PC-3 (cell line): ENCODE results near the gene BID. TPM values are rescaled to one million over a fixed set of nuclear protein-coding genes. Genes with fewer than 3 reads are reported as not detected.

ENCODE experiments used
- ATAC-seq: fragments of 200-7000 bp; cut with Tn5 transposase; 2 replicates; pipeline ENCODE4 v1.9.1; 2020; ENCODE audit warnings: mild to moderate bottlenecking, moderate library complexity
- BruUV-seq: library from RNA; stranded (reverse); fragments of 400-500 nt; replicated peaks from 2 replicates; lab custom pipeline; 2021; lab: Mats Ljungman, UMichigan
- CTCF ChIA-PET: fragments of 300-600 bp; sonication (Branson Sonifier 250); formaldehyde crosslinking; loops from one replicate; lab custom pipeline; 2022; ENCODE audit warnings: antibody characterized with exemption; lab: Charles Lee
- POLR2A ChIA-PET: fragments of 300-600 bp; sonication (Branson Sonifier 250); formaldehyde crosslinking; loops from one replicate; lab custom pipeline; 2022; ENCODE audit warnings: antibody characterized with exemption; ENCODE audit not compliant: unreplicated experiment; lab: Charles Lee
- DNase-seq: peaks from one replicate; pipeline ENCODE4 v3.0.0-alpha.2; 2015
- H2AFZ ChIP-seq: fragments of 300-600 bp; sonication (generic); 2 replicates; pipeline ENCODE4 v1.6.0; 2016; ENCODE audit warnings: antibody characterized with exemption, low read length
- H3F3A ChIP-seq: fragments of 300-600 bp; sonication (generic); one replicate; pipeline ENCODE4 v1.6.0; 2017; ENCODE audit warnings: antibody characterized with exemption, low read length, control low read depth, mild to moderate bottlenecking; ENCODE audit not compliant: unreplicated experiment
- H3K27ac ChIP-seq: fragments of 300-600 bp; sonication (generic); 2 replicates; pipeline ENCODE4 v1.5.1; 2016; ENCODE audit warnings: mild to moderate bottlenecking, low read length
- H3K27me3 ChIP-seq: fragments of 300-600 bp; sonication (generic); 2 replicates; pipeline ENCODE4 v1.6.1; 2016; ENCODE audit warnings: low read length, mixed read lengths
- H3K36me3 ChIP-seq: fragments of 300-600 bp; sonication (generic); 2 replicates; pipeline ENCODE4 v1.6.1; 2016; ENCODE audit warnings: low read depth, mixed run types, low read length, mixed read lengths
- H3K4me1 ChIP-seq: fragments of 300-600 bp; sonication (generic); 2 replicates; pipeline ENCODE4 v1.5.1; 2016; ENCODE audit warnings: low read length; ENCODE audit not compliant: insufficient read depth
- H3K4me2 ChIP-seq: fragments of 300-600 bp; sonication (generic); 2 replicates; pipeline ENCODE4 v1.6.0; 2016; ENCODE audit warnings: low read length
- H3K4me3 ChIP-seq: fragments of 300-600 bp; sonication (generic); 2 replicates; pipeline ENCODE4 v1.5.1; 2016; ENCODE audit warnings: mild to moderate bottlenecking, low read length, mixed read lengths
- H3K79me2 ChIP-seq: fragments of 300-600 bp; sonication (generic); 2 replicates; pipeline ENCODE4 v1.6.1; 2017; ENCODE audit warnings: low read length, mixed read lengths
- H3K9ac ChIP-seq: fragments of 300-600 bp; sonication (generic); 2 replicates; pipeline ENCODE4 v1.6.0; 2016; ENCODE audit warnings: mild to moderate bottlenecking, low read length
- H3K9me2 ChIP-seq: fragments of 300-600 bp; sonication (generic); replicated peaks from 2 replicates; pipeline ENCODE4 v1.6.1; 2016; ENCODE audit warnings: mixed run types, low read length, mixed read lengths
- H3K9me3 ChIP-seq: fragments of 300-600 bp; sonication (generic); 2 replicates; pipeline ENCODE4 v1.6.1; 2016; ENCODE audit warnings: low read length, mixed read lengths
- H4K20me1 ChIP-seq: fragments of 300-600 bp; sonication (generic); 2 replicates; pipeline ENCODE4 v1.6.1; 2016; ENCODE audit warnings: low read length, mixed read lengths
- CTCF ChIP-seq: fragments of 300-600 bp; sonication (generic); conservative IDR thresholded peaks from 2 replicates; pipeline ENCODE4 v1.5.1; 2017; ENCODE audit warnings: antibody characterized with exemption, low read depth, mild to moderate bottlenecking, low read length
- EZH2 ChIP-seq: fragments of 300-600 bp; sonication (generic); IDR thresholded peaks from one replicate; pipeline ENCODE4 v1.6.1; 2017; ENCODE audit warnings: antibody characterized with exemption, mild to moderate bottlenecking, low read length; ENCODE audit not compliant: unreplicated experiment
- EZH2phosphoT487 ChIP-seq: fragments of 300-600 bp; sonication (generic); IDR thresholded peaks from 2 replicates; pipeline ENCODE4 v1.6.1; 2018; ENCODE audit warnings: mild to moderate bottlenecking, antibody characterized with exemption, low read length, borderline replicate concordance
- intact Hi-C: fragments of 100-400 bp; cut with micrococcal nuclease; formaldehyde crosslinking; loops from 2 replicates; pipeline ENCODE4 v1.9.0; 2023
- total RNA-seq: library from RNA; depleted of rRNA; stranded (reverse); fragments of >200 nt; gene quantifications from 2 replicates; pipeline ENCODE4 v1.2.3, GENCODE V29; 2014

Gene BID
- total RNA-seq, 1 experiment from 2014 or later, result 123 TPM

- Histone ChIP-seq H3K27me3 (no peaks in the 10 kb centered on the region), H3K9me3 (no peaks in the 10 kb centered on the region), H3K36me3 (no peaks in the 10 kb centered on the region; the same call in 1 of the 2 replicates), H3K9me2 (no peaks in the 10 kb centered on the region), H3F3A (no peaks in the 10 kb centered on the region), H3K4me2 (no peak overlapping the region), H3K27ac (no peak overlapping the region), H3K4me1 (no peaks in the 10 kb centered on the region), H3K79me2 (no peaks in the 10 kb centered on the region), H3K9ac (no peak overlapping the region), H3K4me3 (no peak overlapping the region), H2AFZ (no peak overlapping the region), H4K20me1 (no peaks in the 10 kb centered on the region)
- no TSS peak for BruUV-seq
- ChIA-PET POLR2A (no interaction called here), CTCF (no interaction called here)
- ATAC-seq, result no peak
- no peak for DNase-seq
- intact Hi-C loops, result no loop called here
- TF ChIP-seq EZH2 (no peak), EZH2phosphoT487 (no peak), CTCF (no peak)
Observed at GRCh38 chr22:17808693-17809403, 34.6 kb upstream of the BID start.

- Histone ChIP-seq H3K4me3 (no peak overlapping the region), H3K4me2 (no peak overlapping the region), H3K36me3 (no peaks in the 10 kb centered on the region; the same call in 1 of the 2 replicates), H3K9me3 (no peaks in the 10 kb centered on the region), H3K79me2 (no peaks in the 10 kb centered on the region), H3K9me2 (no peaks in the 10 kb centered on the region), H4K20me1 (no peaks in the 10 kb centered on the region), H3K27me3 (no peaks in the 10 kb centered on the region), H3F3A (no peaks in the 10 kb centered on the region), H2AFZ (no peak overlapping the region), H3K4me1 (no peaks in the 10 kb centered on the region), H3K9ac (no peak overlapping the region), H3K27ac (no peak overlapping the region)
- BruUV-seq, result no TSS peak
- intact Hi-C loops, result no loop called here
- no peak for DNase-seq
- TF ChIP-seq EZH2phosphoT487 (no peak), EZH2 (no peak), CTCF (no peak)
- no peak for ATAC-seq
- ChIA-PET POLR2A (no interaction called here), CTCF (no interaction called here)
Observed at GRCh38 chr22:17807578-17808410, 33.5 kb upstream of the BID start.

GRCh38 chr22:17807086-17807485 is 32.8 kb upstream of the BID start:
- Histone ChIP-seq H3K27me3 (no peaks in the 10 kb centered on the region), H3K36me3 (no peaks in the 10 kb centered on the region; the same call in 1 of the 2 replicates), H4K20me1 (no peaks in the 10 kb centered on the region), H3K4me3 (no peak overlapping the region), H3K4me2 (no peak overlapping the region), H3K9ac (no peak overlapping the region), H3K27ac (no peak overlapping the region), H2AFZ (no peak overlapping the region), H3K9me3 (no peaks in the 10 kb centered on the region), H3F3A (no peaks in the 10 kb centered on the region), H3K4me1 (no peaks in the 10 kb centered on the region), H3K9me2 (no peaks in the 10 kb centered on the region), H3K79me2 (no peaks in the 10 kb centered on the region)
- no peak for ATAC-seq
- POLR2A ChIA-PET, result no interaction called here
- intact Hi-C loops, result no loop called here
- CTCF ChIA-PET, result no interaction called here
- no TSS peak for BruUV-seq
- DNase-seq, result no peak
- no peak for TF ChIP-seq EZH2phosphoT487
- TF ChIP-seq EZH2, result no peak
- no peak for TF ChIP-seq CTCF
